HTERT RPE-1 (cell line): Measurements from ENCODE around the gene PPP1CA.
"Not testable (repeated sequence)": the region's sequence is repeated elsewhere in the genome, so short reads cannot be mapped to it uniquely, and the experiment has no call there.

Experiments used
- in situ Hi-C: fragments of 300-500 bp; cut with MboI; formaldehyde crosslinking; loops from 4 replicates; pipeline ENCODE4 v1.14.3; 2020; ENCODE audit warnings: low sequenced_read_pairs

PPP1CA gene

GRCh38 chr11:67404515-67405195, 3.0 kb upstream of the PPP1CA start:
- in situ Hi-C loops = no loop called here

GRCh38 chr11:67403085-67403484, 1.4 kb upstream of the PPP1CA start:
- in situ Hi-C loops = not testable (repeated sequence)

GRCh38 chr11:67402192-67402839, 658 bp upstream of the PPP1CA start:
- in situ Hi-C loops = not testable (repeated sequence)

GRCh38 chr11:67400942-67401494, 640 bp downstream of the PPP1CA start:
- in situ Hi-C loops = no loop called here

- in situ Hi-C loops = no loop called here
Measured at GRCh38 chr11:67400251-67400941, 1.3 kb downstream of the PPP1CA start.

- in situ Hi-C loops = no loop called here
Measured at GRCh38 chr11:67398661-67399563, 2.7 kb downstream of the PPP1CA start.

- in situ Hi-C loops = no loop called here
Measured at GRCh38 chr11:67397986-67398660, 3.5 kb downstream of the PPP1CA start.

GRCh38 chr11:67397536-67397935, 4.1 kb downstream of the PPP1CA start:
- in situ Hi-C loops = no loop called here

- in situ Hi-C loops = no loop called here
Measured at GRCh38 chr11:67396587-67397389, 4.9 kb downstream of the PPP1CA start.

- in situ Hi-C loops = no loop called here
Measured at GRCh38 chr11:67396259-67396581, 5.4 kb downstream of the PPP1CA start.

- in situ Hi-C loops = no loop called here
Measured at GRCh38 chr11:67395555-67396258, 6.0 kb downstream of the PPP1CA start.

GRCh38 chr11:67393990-67394389, 7.7 kb downstream of the PPP1CA start:
- in situ Hi-C loops = no loop called here

GRCh38 chr11:67393437-67393836, 8.2 kb downstream of the PPP1CA start:
- in situ Hi-C loops = no loop called here

- in situ Hi-C loops = no loop called here
Measured at GRCh38 chr11:67392183-67392715, 9.4 kb downstream of the PPP1CA start.

- in situ Hi-C loops = no loop called here
Measured at GRCh38 chr11:67391304-67392182, 10.1 kb downstream of the PPP1CA start, which contains the start of gene RAD9A. Gene RAD9A, plus strand, starts transcription at chr11:67391986. Its CDS starts 59 bp downstream, at chr11:67392045.

- in situ Hi-C loops = no loop called here
Measured at GRCh38 chr11:67390947-67391303, 10.7 kb downstream of the PPP1CA start.

- in situ Hi-C loops = no loop called here
Measured at GRCh38 chr11:67389477-67389876, 12.2 kb downstream of the PPP1CA start.

- in situ Hi-C loops = no loop called here
Measured at GRCh38 chr11:67387518-67387917, 14.1 kb downstream of the PPP1CA start.
